PFSK-1 (cell line): Measurements from ENCODE around the gene FRMD4A.

Source experiments
- FOXP2 ChIP-seq: optimal IDR thresholded peaks from 2 replicates; pipeline ENCODE3; 2011; ENCODE audit warnings: borderline replicate concordance, control low read depth, inconsistent platforms; ENCODE audit not compliant: insufficient read depth; ENCODE audit errors: extremely low read length, extremely low read depth
- REST ChIP-seq, 2 experiments: IDR thresholded peaks; 2 replicates each; pipeline versions ENCODE4 v1.6.1 to v1.8.0; 2011 to 2012; ENCODE audit warnings: low read depth in 2 of 2, low read length in 2 of 2, control low read depth in 1 of 2, inconsistent platforms in 1 of 2, mild to moderate bottlenecking in 1 of 2, moderate library complexity in 1 of 2; ENCODE audit not compliant: insufficient read depth in 1 of 2

DNA sequence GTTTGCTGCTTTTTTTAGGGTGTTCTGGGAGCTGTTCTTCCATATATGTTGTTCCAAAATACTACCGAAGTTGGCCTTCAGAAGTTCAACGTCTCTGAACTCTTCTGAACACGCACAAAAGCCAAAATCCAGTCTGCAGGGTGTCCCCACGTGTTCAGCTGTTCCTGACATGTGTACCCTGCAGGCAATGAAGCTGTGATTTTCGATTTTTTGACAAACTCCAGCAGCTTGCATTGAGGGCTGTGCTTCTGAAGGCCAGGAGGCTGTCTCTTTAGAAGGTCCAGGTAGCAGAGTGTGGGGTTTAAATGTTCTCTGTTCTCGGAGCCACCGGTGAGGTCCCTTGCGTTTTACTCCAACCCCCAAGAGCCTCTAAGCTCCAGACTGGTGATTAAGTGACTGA, 598.9 kb downstream of the FRMD4A start:
- no peak for TF ChIP-seq FOXP2
- TF ChIP-seq REST (IDR thresholded peaks at IDR 0.05; ENCODE audit: insufficient read depth in 1 of 2, low read depth in 2 of 2, low read length in 2 of 2) = no peak
